HEK293 (cell line): ENCODE measurements around the gene TTC27.

Experiments
- CTCF ChIA-PET: fragments of 350-600 bp; formaldehyde crosslinking; extraction: SDS; loops from one replicate; lab custom pipeline; 2021; ENCODE audit warnings: antibody characterized with exemption; lab: Yijun Ruan, JAX
- POLR2A ChIA-PET: fragments of 300-600 bp; formaldehyde crosslinking; extraction: SDS; loops from one replicate; lab custom pipeline; 2020; ENCODE audit warnings: antibody characterized with exemption, inconsistent platforms; lab: Yijun Ruan, JAX
- H3K27ac ChIP-seq: fragments of 200-500 bp; sonication (Bioruptor generic); 2 replicates; pipeline ENCODE4 v1.5.1; 2014; ENCODE audit warnings: low read depth, low read length, control low read depth, inconsistent platforms; ENCODE audit errors: extremely low read depth
- H3K36me3 ChIP-seq, 2 experiments: fragments of 200-500 bp in 1 of 2; sonication (Bioruptor generic) in 1 of 2; 1 replicate in 1 of 2; 2 replicates in 1 of 2; pipeline ENCODE4 v1.5.1; 2014 to 2017; ENCODE audit warnings: inconsistent platforms in 2 of 2, low read length in 2 of 2; ENCODE audit not compliant: control insufficient read depth in 2 of 2, insufficient read depth in 1 of 2
- H3K4me1 ChIP-seq: fragments of 200-500 bp; sonication (Bioruptor generic); 2 replicates; pipeline ENCODE4 v1.5.1; 2014; ENCODE audit warnings: mild to moderate bottlenecking, low read length, inconsistent platforms; ENCODE audit not compliant: control insufficient read depth, insufficient read depth
- H3K4me3 ChIP-seq: 2 replicates; pipeline ENCODE4 v1.5.1; 2011; ENCODE audit warnings: low read depth, mild to moderate bottlenecking, control low read depth, low read length, moderate library complexity
- H3K9me3 ChIP-seq: fragments of 200-500 bp; sonication (Bioruptor generic); 2 replicates; pipeline ENCODE4 v1.5.1; 2014; ENCODE audit warnings: low read depth, low read length, inconsistent platforms; ENCODE audit not compliant: control insufficient read depth, insufficient read depth
- EGR2 ChIP-seq: fragments of 450-650 bp; formaldehyde crosslinking; IDR thresholded peaks from 2 replicates; pipeline ENCODE4 v1.5.1; 2016; ENCODE audit warnings: low read depth, missing biosample characterization, missing genetic modification characterization
- GLIS2 ChIP-seq: fragments of 450-650 bp; formaldehyde crosslinking; IDR thresholded peaks from 2 replicates; pipeline ENCODE4 v1.5.1; 2016; ENCODE audit warnings: missing biosample characterization, missing genetic modification characterization
- KLF9 ChIP-seq: fragments of 450-650 bp; formaldehyde crosslinking; IDR thresholded peaks from 2 replicates; pipeline ENCODE4 v1.5.1; 2016; ENCODE audit warnings: missing biosample characterization, missing genetic modification characterization, low read depth
- TSHZ1 ChIP-seq: fragments of 450-650 bp; formaldehyde crosslinking; IDR thresholded peaks from 2 replicates; pipeline ENCODE4 v1.5.1; 2016; ENCODE audit warnings: missing biosample characterization, missing genetic modification characterization, borderline replicate concordance
- ZNF148 ChIP-seq: fragments of 450-650 bp; formaldehyde crosslinking; IDR thresholded peaks from 2 replicates; pipeline ENCODE4 v1.5.0; 2017; ENCODE audit warnings: missing biosample characterization, missing genetic modification characterization, borderline replicate concordance
- ZNF211 ChIP-seq: fragments of 450-650 bp; formaldehyde crosslinking; IDR thresholded peaks from 2 replicates; pipeline ENCODE4 v1.5.1; 2016; ENCODE audit warnings: low read depth, missing biosample characterization, missing genetic modification characterization
- ZNF239 ChIP-seq: fragments of 450-650 bp; formaldehyde crosslinking; IDR thresholded peaks from 2 replicates; pipeline ENCODE4 v1.5.1; 2016; ENCODE audit warnings: missing biosample characterization, missing genetic modification characterization
- ZNF292 ChIP-seq: fragments of 450-650 bp; formaldehyde crosslinking; IDR thresholded peaks from 2 replicates; pipeline ENCODE4 v1.5.1; 2016; ENCODE audit warnings: low read depth, missing biosample characterization, missing genetic modification characterization, borderline replicate concordance
- ZNF48 ChIP-seq: fragments of 450-650 bp; formaldehyde crosslinking; IDR thresholded peaks from 2 replicates; pipeline ENCODE4 v1.5.1; 2016; ENCODE audit warnings: missing biosample characterization, missing genetic modification characterization
- ZNF514 ChIP-seq: fragments of 450-650 bp; formaldehyde crosslinking; IDR thresholded peaks from 2 replicates; pipeline ENCODE4 v1.5.1; 2016; ENCODE audit warnings: missing biosample characterization, missing genetic modification characterization
- ZNF571 ChIP-seq: fragments of 450-650 bp; formaldehyde crosslinking; IDR thresholded peaks from 2 replicates; pipeline ENCODE4 v1.5.0; 2017; ENCODE audit warnings: missing biosample characterization, missing genetic modification characterization
- ZNF626 ChIP-seq: fragments of 450-650 bp; sonication (Bioruptor Pico); formaldehyde crosslinking; IDR thresholded peaks from 2 replicates; pipeline ENCODE4 v1.5.1; 2018; ENCODE audit warnings: missing biosample characterization, missing genetic modification characterization, inconsistent platforms
- ZNF670 ChIP-seq: fragments of 450-650 bp; formaldehyde crosslinking; IDR thresholded peaks from 2 replicates; pipeline ENCODE4 v1.5.1; 2016; ENCODE audit warnings: missing biosample characterization, missing genetic modification characterization, low read depth
- ZNF792 ChIP-seq: fragments of 450-650 bp; formaldehyde crosslinking; IDR thresholded peaks from 2 replicates; pipeline ENCODE4 v1.5.1; 2016; ENCODE audit warnings: missing biosample characterization, missing genetic modification characterization
- ZSCAN4 ChIP-seq: fragments of 450-650 bp; formaldehyde crosslinking; IDR thresholded peaks from 2 replicates; pipeline ENCODE4 v1.5.1; 2017; ENCODE audit warnings: missing biosample characterization, missing genetic modification characterization

The TTC27 gene

GRCh38 chr2:32847734-32848133 lies 219.9 kb downstream of the TTC27 start:
- no peak overlapping the region for H3K4me3 ChIP-seq
- CTCF ChIA-PET = interaction anchor here (0.6 kb wide), 1 partner anchor 362 kb away, joined by 4 read pairs; no protein-coding TSS in a partner anchor
- H3K36me3 ChIP-seq = no peaks in the 10 kb centered on the region
- no peaks in the 10 kb centered on the region for H3K9me3 ChIP-seq
- POLR2A ChIA-PET = interaction anchor here (0.6 kb wide), 1 partner anchor 393 kb away, joined by 3 read pairs; no protein-coding TSS in a partner anchor
- no peak overlapping the region for H3K27ac ChIP-seq
- H3K4me1 ChIP-seq = no peaks in the 10 kb centered on the region
- TF ChIP-seq ZNF148 = no peak

GRCh38 chr2:32849456-32850194 lies 221.8 kb downstream of the TTC27 start:
- ChIA-PET CTCF (no interaction called here), POLR2A (no interaction called here)
- no peaks in the 10 kb centered on the region for H3K36me3 ChIP-seq
- TF ChIP-seq KLF9 (tag by site-specific recombination) = no peak
- TF ChIP-seq ZNF292 (tag by site-specific recombination) = no peak
- no peak for TF ChIP-seq EGR2 (tag by site-specific recombination)
- TF ChIP-seq GLIS2 (tag by site-specific recombination) = no peak
- no peak for TF ChIP-seq ZNF571 (tag by site-specific recombination)
- TF ChIP-seq ZNF792 (tag by site-specific recombination) = no peak
- no peak for TF ChIP-seq ZNF626 (tag by site-specific recombination)
- no peak for TF ChIP-seq ZSCAN4 (tag by site-specific recombination)
- TF ChIP-seq ZNF239 (tag by site-specific recombination) = no peak
- no peak for TF ChIP-seq ZNF211 (tag by site-specific recombination)
- no peak for TF ChIP-seq TSHZ1 (tag by site-specific recombination)
- TF ChIP-seq ZNF48 (tag by site-specific recombination) = no peak
- no peak for TF ChIP-seq ZNF514 (tag by site-specific recombination)
- TF ChIP-seq ZNF670 = no peak
- H3K4me3 ChIP-seq = no peak overlapping the region
- no peaks in the 10 kb centered on the region for H3K4me1 ChIP-seq
- H3K27ac ChIP-seq = no peak overlapping the region
- H3K9me3 ChIP-seq = no peaks in the 10 kb centered on the region
